Heart left ventricle (tissue), 16 donors: Measurements from ENCODE around the gene NDUFA8. TPM values are rescaled to one million over a fixed set of nuclear protein-coding genes. Genes with fewer than 3 reads are reported as not detected.

Experiments used
- ATAC-seq, 4 donors: fragments of 200-7000 bp; cut with Tn5 transposase; one replicate each; pipeline ENCODE4 v1.9.1; 2020 to 2022; ENCODE audit warnings: moderate library complexity in 4 of 4, mild to moderate bottlenecking in 3 of 4, moderate number of reproducible peaks in 1 of 4
- DNase-seq, 5 donors: peaks; one replicate each; pipeline ENCODE4 v3.0.0-alpha.2; 2020
- H3K27ac ChIP-seq, 12 donors: fragments of 200-600 bp; sonication (generic) in 4 of 12; one replicate each; pipeline versions ENCODE4 v1.5.0 to v1.8.0; 2016 to 2022; ENCODE audit warnings: mild to moderate bottlenecking in 2 of 12
- H3K27me3 ChIP-seq, 9 donors: fragments of 200-600 bp; sonication (generic) in 2 of 9; one replicate each; pipeline versions ENCODE4 v1.5.1 to v1.8.0; 2016 to 2022; ENCODE audit warnings: mild to moderate bottlenecking in 3 of 9
- H3K36me3 ChIP-seq, 9 donors: fragments of 200-600 bp; sonication (generic) in 2 of 9; one replicate each; pipeline versions ENCODE4 v1.5.0 to v1.8.0; 2018 to 2022; ENCODE audit warnings: mild to moderate bottlenecking in 2 of 9
- H3K4me1 ChIP-seq, 12 donors: fragments of 200-600 bp; sonication (generic) in 4 of 12; one replicate each; pipeline versions ENCODE4 v1.5.0 to v1.8.0; 2016 to 2022; ENCODE audit warnings: mild to moderate bottlenecking in 3 of 12
- H3K4me3 ChIP-seq, 12 donors: fragments of 200-600 bp; sonication (generic) in 4 of 12; one replicate each; pipeline versions ENCODE4 v1.5.0 to v1.8.0; 2017 to 2022; ENCODE audit warnings: mild to moderate bottlenecking in 9 of 12, moderate library complexity in 4 of 12
- H3K9me3 ChIP-seq, 12 donors: fragments of 200-600 bp; sonication (generic) in 4 of 12; one replicate each; pipeline versions ENCODE4 v1.5.0 to v1.8.0; 2016 to 2022; ENCODE audit warnings: mild to moderate bottlenecking in 1 of 12
- CTCF ChIP-seq, 12 donors: fragments of 200-600 bp; sonication (generic) in 4 of 12; IDR thresholded peaks; one replicate each; pipeline versions ENCODE4 v1.5.0 to v1.8.0; 2018 to 2022; ENCODE audit warnings: antibody characterized with exemption in 12 of 12, mild to moderate bottlenecking in 5 of 12
- POLR2A ChIP-seq, 2 donors: fragments of 450-650 bp; IDR thresholded peaks; one replicate each; pipeline ENCODE4 v1.6.1; 2017; ENCODE audit warnings: antibody characterized with exemption in 2 of 2, mild to moderate bottlenecking in 2 of 2, moderate library complexity in 2 of 2
- WGBS, 4 donors: extraction: QIAGEN DNeasy Blood & Tissue Kit in 2 of 4; methylation state at CpG; one replicate each; pipeline versions ENCODE4 v1.1.5 to v1.1.7; 2013 to 2018; 5-methylcytosine and 5-hydroxymethylcytosine counted together
- intact Hi-C, 10 donors: fragments of 100-400 bp; cut with DNase I; formaldehyde crosslinking; loops; one replicate each; pipeline versions ENCODE4 v1.11.1 to v1.14.2; 2022
- polyA plus RNA-seq, 2 donors: library from polyadenylated mRNA; stranded (reverse); fragments of 200-250 nt; gene quantifications; one replicate each; pipeline ENCODE4 v1.2.3, GENCODE V29; 2013
- total RNA-seq, 9 donors: library from RNA; depleted of rRNA in 2 of 9; stranded (reverse); fragments of >200 nt in 2 of 9; fragmentation: NEBNext Ultra II Directional in 3 of 9; extraction: Animal tissue kit (Norgen Biotek cat#: 25700) in 3 of 9; gene quantifications; one replicate each; pipeline versions ENCODE4 v1.1.0 to v1.2.4, GENCODE V29; 2016 to 2023
- donor health status: ischemic (EF 13 %, LVEDD 7.1; RV severe dilation, severe dysfunction).
- donor health status: healthy with polysubstance abuse.
- donor health status: DM: no; HTN: yes; CAD: no.
- donor health status: DM: no; HTN: no; CAD: no.
- donor health status: ischemic (EF 25% LVEDD 6.9; RV normal size, moderate dysfunction).
- donor health status: ischemic (EF 25% LVEDD 5.7; RV mildly dilated, moderate dysfunction).
- donor health status: healthy.
- donor health status: DM: yes; HTN: yes; CAD: no.
- donor health status: ischemic (EF 35%, LVEDD 5.7; RV mildly dilated, moderate dysfunction).
- donor health status: nonischemic (EF 11% LVEDD 7.7; RV severe dilation, severe dysfunction).
- donor health status: DM: yes; HTN: yes; CAD: no.
- donor health status: PGD.
- donor health status: ischemic (EF 29% LVEDD 5.4; RV normal size, mild dysfunction).
- donor health status: nonischemic (EF 23%, LVEDD 6.1; RV moderate dilation, normal function).

Gene NDUFA8
- total and polyA plus RNA-seq, 11 donors, result 183 to 919 (median 261) TPM

DNA sequence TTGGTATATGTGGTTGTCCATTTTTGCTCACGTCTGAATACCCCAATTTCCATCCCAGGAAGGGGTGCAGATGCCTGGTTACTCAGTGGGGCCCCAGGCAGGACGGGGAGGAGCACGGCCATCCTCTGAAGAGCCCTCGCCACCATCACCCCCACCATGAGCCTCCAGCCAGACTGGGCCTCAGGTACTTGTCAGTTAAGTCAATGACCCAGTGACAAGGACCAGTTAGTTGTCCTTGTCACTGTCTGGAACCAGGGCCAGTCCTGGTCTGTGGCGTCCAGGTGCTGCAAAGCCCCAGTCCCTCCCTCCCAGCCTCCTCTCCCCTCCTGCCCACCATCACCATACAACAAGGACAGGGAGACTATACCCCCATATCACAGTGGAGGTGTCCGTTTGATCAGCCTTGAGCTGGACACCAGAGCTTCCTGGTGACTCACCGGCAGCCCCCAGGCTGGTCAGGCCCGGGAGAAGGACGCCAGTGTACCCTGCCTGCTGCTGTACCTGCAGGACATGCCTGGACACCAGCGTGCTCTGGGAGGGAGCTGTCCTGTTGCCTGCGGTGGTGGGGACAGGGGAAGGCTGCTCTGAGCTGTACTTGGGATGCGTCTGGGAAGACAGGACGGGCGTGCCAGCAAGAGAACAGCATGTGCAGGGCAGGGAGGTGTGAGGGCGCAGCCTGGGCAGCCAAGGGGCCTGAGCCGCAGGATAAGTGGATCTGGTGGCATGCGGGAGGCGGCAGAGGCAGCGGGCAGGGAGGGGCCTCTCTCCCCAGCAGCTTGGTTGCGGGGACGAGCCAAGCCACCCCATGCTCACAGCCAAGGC is 33.9 kb downstream of the NDUFA8 start:
- intact Hi-C loops, result loop anchor here (1.0 to 10.0 kb wide), 13 partner anchors 27 to 689 kb away; partner anchors contain the start of genes LHX6 (in 1 of the 10), MRRF (in 1 of the 10), OR1K1 (in 1 of the 10) and RBM18 (in 1 of the 10)
- Histone ChIP-seq H3K27me3 (peaks cover 0 to 26% (median 0%) of the 10 kb centered on the region in 9 donors), H3K36me3 (no peaks in the 10 kb centered on the region), H3K27ac (peak overlapping the region in 1 of 12 donors; percentile 18), H3K4me3 (peak overlapping the region in 6 of 12 donors; percentile 31 to 49 (median 44)), H3K9me3 (no peaks in the 10 kb centered on the region), H3K4me1 (peaks cover 6 to 43% (median 22%) of the 10 kb centered on the region in 12 donors)
- ATAC-seq, result peak; percentile 2 to 27 (median 10)
- TF ChIP-seq POLR2A (IDR thresholded peaks at IDR 0.05) (no peak), CTCF (IDR thresholded peaks at IDR 0.05) (peak in 1 of 12 donors; percentile 5)
- 33 to 42% (median 39%) methylated on average over 14 to 21 of the region's 21 CpGs for WGBS, 4 donors
- DNase-seq, result no peak

GRCh38 chr9:122125158-122125508 is 34.4 kb downstream of the NDUFA8 start:
- DNase-seq (peak; percentile 79 to 88 (median 80)), ATAC-seq (peak; percentile 77 to 87 (median 82))
- no peaks in the 10 kb centered on the region for H3K9me3 ChIP-seq
- peaks cover 0 to 26% (median 0%) of the 10 kb centered on the region in 9 donors for H3K27me3 ChIP-seq
- TF ChIP-seq CTCF (IDR thresholded peaks at IDR 0.05) (peak in 11 of 12 donors; percentile 93 to 99 (median 94)), POLR2A (IDR thresholded peaks at IDR 0.05) (no peak)
- H3K27ac ChIP-seq, result no peak overlapping the region
- intact Hi-C loops, result loop anchor here (1.0 to 10.0 kb wide), 13 partner anchors 26 to 690 kb away; partner anchors contain the start of genes LHX6 (in 1 of the 10), MRRF (in 1 of the 10), OR1K1 (in 1 of the 10) and RBM18 (in 1 of the 10)
- 0 to 3% (median 0%) methylated on average over 2 to 8 of the region's 8 CpGs for WGBS, 4 donors
- no peak overlapping the region for H3K4me3 ChIP-seq
- no peaks in the 10 kb centered on the region for H3K36me3 ChIP-seq
- H3K4me1 ChIP-seq, result peaks cover 6 to 40% (median 22%) of the 10 kb centered on the region in 12 donors

GRCh38 chr9:122124528-122124927 is 35.1 kb downstream of the NDUFA8 start:
- ATAC-seq (no peak), DNase-seq (no peak)
- no peak overlapping the region for H3K27ac ChIP-seq
- intact Hi-C loops, result loop anchor here in 9 of 10 donors (2.0 to 10.0 kb wide), 8 partner anchors 26 to 690 kb away; partner anchors contain the start of genes LHX6 (in 1 of the 9), MRRF (in 1 of the 9), OR1K1 (in 1 of the 9) and RBM18 (in 1 of the 9)
- H3K27me3 ChIP-seq, result peaks cover 0 to 26% (median 0%) of the 10 kb centered on the region in 9 donors
- WGBS, 4 donors, result 69 to 74% (median 71%) methylated on average over 7 of the region's 7 CpGs
- TF ChIP-seq POLR2A (IDR thresholded peaks at IDR 0.05) (no peak), CTCF (IDR thresholded peaks at IDR 0.05) (no peak)
- H3K4me1 ChIP-seq, result peaks cover 6 to 40% (median 22%) of the 10 kb centered on the region in 12 donors
- H3K36me3 ChIP-seq, result no peaks in the 10 kb centered on the region
- no peak overlapping the region for H3K4me3 ChIP-seq
- no peaks in the 10 kb centered on the region for H3K9me3 ChIP-seq

DNA sequence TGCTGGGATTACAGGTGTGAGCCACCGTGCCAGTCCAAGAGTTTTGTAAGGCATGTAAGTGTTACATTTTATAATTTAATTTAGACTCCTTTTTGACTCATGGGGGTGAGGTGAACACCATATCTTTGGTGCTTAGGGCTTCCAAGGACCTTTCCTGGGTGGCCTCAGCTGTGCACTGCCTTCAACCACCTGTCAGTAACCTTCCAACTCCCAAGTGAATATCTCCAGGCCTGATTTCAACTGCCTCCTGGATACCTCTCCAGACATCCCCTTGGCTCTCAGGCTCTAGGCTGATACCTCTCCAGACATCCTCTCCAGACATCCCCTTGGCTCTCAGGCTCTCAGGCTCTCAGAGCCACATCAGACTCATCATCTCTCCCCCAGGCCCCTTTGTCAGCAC is 35.5 kb downstream of the NDUFA8 start:
- H3K36me3 ChIP-seq, result no peaks in the 10 kb centered on the region
- no peaks in the 10 kb centered on the region for H3K9me3 ChIP-seq
- no peak overlapping the region for H3K27ac ChIP-seq
- ATAC-seq (no peak), DNase-seq (no peak)
- peaks cover 6 to 37% (median 22%) of the 10 kb centered on the region in 12 donors for H3K4me1 ChIP-seq
- 81 to 89% (median 88%) methylated on average over 1 of the region's 1 CpG for WGBS, 4 donors
- peaks cover 0 to 26% (median 0%) of the 10 kb centered on the region in 9 donors for H3K27me3 ChIP-seq
- no peak for TF ChIP-seq CTCF (IDR thresholded peaks at IDR 0.05)
- TF ChIP-seq POLR2A (IDR thresholded peaks at IDR 0.05), result no peak
- intact Hi-C loops, result loop anchor here in 9 of 10 donors (2.0 to 10.0 kb wide), 8 partner anchors 25 to 691 kb away; partner anchors contain the start of genes LHX6 (in 1 of the 9), MRRF (in 1 of the 9), OR1K1 (in 1 of the 9) and RBM18 (in 1 of the 9)
- H3K4me3 ChIP-seq, result no peak overlapping the region
